MV-4-11 (cell line): ENCODE data around the gene MRPL28.
"Not testable (repeated sequence)": the region's sequence is repeated elsewhere in the genome, so short reads cannot be mapped to it uniquely, and the experiment has no call there.

ENCODE experiments used
- DNase-seq: peaks from one replicate; lab custom pipeline; 2025; lab: John Stamatoyannopoulos, UW

Gene MRPL28

DNA sequence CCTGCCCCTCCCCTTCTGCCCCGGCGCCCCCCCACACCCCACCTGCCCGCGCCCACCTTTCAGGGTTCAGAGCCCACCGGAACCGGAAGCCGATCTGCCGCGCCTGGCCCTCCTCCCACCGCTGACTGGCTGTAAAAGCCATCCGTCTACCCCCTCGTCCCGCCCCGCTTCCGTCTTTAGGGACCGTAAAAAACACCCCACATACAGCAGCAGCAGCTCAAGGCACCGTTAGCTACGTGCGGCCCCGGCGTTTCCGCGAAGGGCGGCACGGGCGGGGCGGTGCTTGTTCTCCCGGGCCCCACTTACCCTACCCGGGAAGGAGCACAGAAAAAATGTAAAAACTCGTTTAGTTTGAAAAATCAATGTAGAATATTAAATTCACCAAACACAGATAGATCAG lies at the start of gene MRPL28:
TSS of gene MRPL28 (minus strand) at position 96 of the 400 bp plus-strand sequence. CDS start 320 bp downstream, outside the sequence.
- peak; percentile 90 for DNase-seq

DNA sequence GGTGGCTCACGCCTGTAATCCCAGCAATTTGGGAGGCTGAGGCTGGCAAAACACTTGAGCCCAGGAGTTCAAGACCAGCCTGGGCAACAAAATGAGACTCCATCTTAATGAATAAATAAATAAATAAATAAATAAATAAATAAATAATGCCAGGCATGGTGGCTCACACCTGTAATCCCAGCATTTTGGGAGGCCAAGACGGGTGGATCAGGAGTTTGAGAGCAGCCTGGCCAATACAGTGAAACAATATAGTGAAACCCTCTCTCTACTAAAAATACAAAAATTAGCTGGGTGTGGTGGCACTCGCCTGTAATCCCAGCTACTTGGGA lies 44.8 kb upstream of the MRPL28 start:
- DNase-seq: not testable (repeated sequence)

DNA sequence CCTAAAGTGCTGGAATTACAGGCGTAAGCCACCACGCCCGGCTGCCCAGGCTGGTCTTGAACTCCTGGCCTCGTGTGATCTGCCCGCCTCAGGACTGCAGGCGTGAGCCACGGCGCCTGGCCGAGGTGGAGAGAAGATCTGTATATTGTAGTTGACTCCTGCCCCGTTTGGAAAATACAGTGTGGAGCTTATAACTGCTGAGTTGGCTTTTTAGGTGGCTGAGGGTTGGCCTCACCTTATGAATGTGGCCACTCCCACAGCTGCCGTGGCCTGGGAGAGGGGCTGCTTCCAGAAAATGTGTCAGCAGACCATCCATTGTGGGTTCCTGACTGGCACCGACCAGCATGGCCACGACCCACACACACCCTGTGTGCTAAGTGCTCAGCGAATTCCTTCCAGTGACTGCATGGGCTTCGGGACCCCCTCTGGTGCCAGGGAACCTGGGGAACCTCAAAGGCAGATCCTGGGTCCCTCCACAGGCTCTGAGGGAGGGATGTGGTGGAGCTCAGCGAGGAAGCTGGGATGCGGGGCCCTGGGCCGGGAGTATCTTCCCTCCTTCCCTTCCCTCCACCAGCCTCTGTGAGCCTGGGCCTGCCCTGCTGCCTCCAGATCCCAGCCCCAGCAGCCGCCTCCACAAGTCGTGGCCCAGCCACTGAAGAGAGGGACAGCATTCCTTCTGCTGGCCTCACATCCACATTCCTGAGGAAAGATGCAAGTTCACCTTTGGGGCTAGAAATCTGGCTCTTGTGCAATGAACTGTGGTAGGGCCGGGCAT lies 44.2 kb upstream of the MRPL28 start:
- no peak for DNase-seq

DNA sequence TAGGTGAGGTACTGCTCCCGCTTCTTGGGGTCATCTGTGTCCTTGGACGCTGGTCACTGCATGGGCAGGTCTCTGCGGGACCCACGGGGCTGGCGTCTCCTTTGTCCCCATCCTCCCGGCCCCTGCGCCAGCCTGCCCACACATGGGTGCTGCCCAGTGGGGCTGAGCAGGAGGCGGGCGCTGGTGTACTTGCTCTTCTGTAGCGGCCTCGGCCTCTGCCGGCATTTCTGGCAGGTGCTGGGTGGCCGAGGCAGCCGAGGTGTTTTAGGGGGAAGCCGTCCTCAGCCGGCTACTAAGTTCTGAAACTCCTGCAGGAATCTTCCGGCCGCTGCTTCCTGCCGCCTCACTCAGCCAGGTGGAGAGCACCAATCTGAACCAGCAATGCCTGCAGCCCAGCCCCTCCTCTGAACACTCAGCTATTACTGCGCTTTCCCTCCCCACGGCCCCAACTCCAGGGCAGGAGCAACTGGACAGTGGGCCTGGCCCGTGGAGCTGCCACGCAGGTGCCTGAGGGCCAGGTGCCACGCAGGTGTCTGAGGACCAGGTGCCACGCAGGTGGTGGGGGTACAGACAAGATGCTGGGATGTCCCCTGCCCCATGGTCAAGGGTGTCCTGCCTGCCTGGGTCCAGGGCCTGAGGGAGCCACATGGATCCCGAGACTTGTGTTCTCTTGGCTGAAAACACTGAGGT lies 41.4 kb upstream of the MRPL28 start:
- DNase-seq: no peak

DNA sequence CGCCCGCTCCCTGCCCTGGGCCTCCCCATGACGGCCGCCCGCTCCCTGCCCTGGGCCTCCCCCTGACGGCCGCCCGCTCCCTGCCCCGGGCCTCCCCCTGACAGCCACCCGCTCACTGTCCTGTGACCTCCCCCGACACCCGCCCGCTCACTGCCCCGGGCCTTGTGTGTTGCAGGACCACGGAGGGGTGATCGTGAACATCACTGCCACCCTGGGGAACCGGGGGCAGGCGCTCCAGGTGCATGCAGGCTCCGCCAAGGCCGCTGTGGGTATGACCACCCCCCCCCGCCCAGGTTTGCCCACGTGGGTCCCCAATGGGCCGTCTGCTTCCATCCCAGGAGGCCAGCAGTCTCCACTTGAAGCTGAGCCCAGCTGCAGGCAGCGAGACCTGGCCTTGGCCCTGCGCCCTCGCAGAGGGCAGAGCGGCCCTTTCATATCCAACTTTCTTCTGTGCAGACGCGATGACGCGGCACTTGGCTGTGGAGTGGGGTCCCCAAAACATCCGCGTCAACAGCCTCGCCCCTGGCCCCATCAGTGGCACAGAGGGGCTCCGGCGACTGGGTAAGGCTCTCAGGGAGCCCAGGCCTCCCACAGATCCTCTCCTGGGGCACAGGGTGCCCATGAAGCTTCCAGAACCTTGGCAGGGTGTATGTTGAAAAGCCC lies 40.3 kb upstream of the MRPL28 start:
- DNase-seq: no peak

DNA sequence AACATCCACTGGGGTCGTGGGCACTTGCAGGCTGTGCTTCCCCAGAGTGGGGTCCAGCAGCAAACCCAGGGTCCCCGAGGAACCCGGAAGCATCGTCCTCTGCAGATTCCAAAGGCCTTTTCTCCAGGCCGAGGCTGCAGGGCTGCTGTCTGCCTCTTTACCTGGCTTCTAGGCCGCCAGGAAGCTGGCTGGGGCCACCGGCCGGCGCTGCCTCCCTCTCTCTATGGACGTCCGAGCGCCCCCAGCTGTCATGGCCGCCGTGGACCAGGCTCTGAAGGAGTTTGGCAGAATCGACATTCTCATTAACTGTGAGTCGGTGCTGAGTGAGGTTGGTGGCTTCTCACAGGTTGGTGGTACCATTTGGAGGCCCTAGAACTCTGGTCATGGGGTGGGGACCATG lies 36.9 kb upstream of the MRPL28 start:
- DNase-seq: no peak

DNA sequence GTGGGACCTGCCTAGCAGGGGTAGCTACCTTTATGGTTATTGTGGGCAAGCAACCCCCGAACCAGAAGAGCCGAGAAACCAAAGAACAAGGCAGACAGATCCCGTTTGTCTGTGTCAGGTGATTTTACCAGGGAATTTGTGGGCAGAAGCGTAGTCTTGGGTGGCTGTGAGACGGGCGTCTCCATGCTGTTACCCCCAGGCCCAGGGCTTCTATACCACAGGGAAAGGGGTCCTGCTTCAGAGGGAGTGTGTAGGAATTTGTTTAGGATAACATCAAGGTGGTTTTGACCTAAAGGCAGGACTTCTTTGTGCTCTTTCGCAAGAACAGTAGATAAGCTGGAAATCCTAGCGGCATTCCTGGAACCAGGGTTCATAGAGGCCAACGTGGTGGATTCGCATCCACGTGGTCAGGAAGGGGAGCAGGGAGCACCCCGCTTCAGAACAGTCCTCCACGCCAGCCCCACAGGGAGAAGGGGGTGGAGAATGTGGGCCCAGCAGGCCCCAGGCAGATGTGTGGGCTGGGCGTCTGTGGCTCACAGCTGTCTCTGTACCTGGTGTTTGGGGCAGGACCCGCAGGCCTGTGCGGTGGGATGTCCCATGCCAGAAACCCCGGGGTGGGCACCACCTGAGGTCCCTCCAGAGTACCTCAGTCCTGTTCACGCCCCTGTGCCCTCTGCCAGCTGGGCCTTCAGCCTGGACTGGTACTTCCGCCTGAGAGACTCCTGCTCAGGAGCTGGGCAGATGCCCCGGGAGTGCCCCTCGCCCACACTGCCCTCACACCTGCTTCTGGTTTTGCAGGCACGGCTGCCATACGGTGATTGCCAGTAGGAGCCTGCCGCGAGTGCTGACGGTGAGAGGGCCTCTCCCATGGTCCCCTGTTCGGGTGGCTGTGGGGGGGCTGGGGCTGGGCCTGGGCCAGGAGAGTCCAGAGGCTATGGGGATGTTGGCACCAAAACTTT lies 35.5 kb upstream of the MRPL28 start:
- no peak for DNase-seq

DNA sequence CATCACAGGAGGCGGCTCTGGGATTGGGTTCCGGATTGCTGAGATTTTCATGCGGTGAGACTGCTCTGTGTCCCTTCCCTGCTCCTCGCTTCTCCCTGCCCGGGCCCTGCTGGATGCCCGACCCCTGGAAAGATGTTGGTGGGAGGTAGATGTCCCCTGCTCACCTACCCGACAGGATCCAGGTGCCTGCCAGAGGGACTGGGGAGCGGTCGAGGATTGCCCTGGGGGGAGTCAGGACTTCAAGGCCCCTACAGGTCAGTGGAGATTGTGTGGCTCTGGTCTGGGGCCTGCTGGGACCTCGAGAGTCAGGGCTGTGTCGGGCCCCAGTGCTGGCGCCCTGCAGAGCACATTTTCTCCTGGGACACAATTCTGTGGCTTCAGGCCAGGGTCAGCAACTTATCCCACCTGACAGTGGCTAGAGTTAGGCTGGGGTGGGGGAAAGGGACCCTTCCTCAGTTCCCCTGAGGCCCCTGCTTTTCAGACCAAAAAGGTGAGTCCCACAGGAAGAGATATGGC lies 34.7 kb upstream of the MRPL28 start:
- DNase-seq: no peak

DNA sequence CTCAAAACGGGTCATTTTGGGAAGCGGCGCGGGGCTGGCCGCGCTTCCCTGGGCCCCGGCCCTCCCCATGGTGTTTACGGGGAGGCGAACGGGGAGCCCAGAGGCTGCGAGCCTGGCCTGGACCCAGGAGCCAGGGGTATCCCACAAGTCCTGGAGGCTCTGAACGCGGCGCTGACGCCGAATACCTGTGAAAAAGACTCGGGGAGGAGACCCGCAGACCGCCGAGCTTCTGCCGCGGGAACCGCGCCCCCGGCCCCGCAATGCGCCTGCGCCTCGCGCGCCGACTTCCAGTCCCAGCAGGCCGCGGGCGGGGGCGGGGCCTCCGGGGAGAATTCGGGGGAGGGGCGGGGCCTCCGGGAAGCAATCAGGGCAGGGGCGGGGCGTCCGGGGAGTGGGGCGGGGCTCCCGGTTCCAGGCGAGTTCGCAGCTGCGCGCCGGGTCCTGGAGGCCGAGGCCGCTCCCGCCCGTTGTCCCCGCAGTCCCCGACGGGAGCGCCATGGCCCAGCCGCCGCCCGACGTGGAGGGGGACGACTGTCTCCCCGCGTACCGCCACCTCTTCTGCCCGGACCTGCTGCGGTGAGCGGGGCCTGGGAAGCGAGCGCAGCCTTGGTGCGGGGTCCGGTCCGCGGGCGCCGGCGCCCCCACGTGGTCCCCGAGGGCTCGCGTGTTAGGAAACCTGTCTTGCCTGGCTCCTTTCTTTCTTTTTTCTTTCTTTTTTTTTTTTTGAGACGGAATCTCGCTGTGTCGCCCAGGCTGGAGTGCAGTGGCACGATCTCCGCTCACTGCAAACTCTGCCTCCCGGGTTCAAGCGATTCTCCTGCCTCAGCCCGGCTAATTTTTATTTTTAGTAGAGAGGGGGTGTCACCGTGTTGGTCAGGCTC lies 31.4 kb upstream of the MRPL28 start, which contains the start of gene DECR2:
TSS of gene DECR2 (plus strand) at position 418 of the 881 bp plus-strand sequence. CDS start at position 497, 79 bp downstream.
- DNase-seq: peak; percentile 79

DNA sequence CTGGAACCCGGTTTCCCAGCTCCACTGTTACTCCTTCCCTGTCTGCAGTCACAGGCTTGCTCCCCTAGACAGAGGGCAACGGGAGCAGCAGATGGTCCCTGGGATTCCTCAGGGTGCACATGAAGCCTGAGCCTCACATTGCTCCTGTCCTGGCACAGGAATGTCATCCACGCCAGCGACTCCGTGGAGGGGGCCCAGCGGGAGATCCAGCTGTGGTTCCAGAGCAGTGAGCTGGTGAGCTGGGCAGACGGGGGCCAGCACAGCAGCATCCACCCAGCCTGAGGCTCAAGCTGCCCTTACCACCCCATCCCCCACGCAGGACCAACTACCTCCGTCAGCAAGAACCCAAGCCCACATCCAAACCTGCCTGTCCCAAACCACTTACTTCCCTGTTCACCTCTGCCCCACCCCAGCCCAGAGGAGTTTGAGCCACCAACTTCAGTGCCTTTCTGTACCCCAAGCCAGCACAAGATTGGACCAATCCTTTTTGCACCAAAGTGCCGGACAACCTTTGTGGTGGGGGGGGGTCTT lies 29.8 kb upstream of the MRPL28 start:
- peak; percentile 39 for DNase-seq

DNA sequence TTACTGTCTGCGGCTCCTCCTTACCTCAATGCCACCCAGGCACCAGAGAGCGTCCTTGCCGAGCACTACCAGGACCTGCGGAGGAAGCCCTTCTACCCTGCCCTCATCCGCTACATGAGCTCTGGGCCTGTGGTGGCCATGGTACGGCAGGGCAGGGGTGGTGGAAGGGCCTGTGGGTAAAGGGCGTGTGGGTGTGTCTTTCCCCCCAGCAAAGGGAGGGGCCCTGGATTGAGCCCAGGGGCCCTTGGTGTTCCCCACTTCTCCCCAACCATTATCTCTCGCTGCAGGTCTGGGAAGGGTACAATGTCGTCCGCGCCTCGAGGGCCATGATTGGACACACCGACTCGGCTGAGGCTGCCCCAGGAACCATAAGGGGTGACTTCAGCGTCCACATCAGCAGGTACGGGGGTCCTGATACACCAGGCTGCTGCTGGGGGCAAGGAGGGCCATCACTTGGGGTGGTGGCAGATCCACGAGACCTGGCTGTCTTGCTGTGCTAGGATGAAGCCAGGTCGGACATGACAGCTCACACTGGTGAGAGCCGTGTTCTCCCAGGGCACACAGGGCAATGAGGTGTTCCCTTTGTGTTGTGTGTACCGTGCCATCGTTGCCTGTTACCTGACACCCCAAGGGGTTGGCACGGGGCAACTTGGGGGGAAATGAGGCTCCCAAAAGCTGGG lies 29.1 kb upstream of the MRPL28 start:
- no peak for DNase-seq

DNA sequence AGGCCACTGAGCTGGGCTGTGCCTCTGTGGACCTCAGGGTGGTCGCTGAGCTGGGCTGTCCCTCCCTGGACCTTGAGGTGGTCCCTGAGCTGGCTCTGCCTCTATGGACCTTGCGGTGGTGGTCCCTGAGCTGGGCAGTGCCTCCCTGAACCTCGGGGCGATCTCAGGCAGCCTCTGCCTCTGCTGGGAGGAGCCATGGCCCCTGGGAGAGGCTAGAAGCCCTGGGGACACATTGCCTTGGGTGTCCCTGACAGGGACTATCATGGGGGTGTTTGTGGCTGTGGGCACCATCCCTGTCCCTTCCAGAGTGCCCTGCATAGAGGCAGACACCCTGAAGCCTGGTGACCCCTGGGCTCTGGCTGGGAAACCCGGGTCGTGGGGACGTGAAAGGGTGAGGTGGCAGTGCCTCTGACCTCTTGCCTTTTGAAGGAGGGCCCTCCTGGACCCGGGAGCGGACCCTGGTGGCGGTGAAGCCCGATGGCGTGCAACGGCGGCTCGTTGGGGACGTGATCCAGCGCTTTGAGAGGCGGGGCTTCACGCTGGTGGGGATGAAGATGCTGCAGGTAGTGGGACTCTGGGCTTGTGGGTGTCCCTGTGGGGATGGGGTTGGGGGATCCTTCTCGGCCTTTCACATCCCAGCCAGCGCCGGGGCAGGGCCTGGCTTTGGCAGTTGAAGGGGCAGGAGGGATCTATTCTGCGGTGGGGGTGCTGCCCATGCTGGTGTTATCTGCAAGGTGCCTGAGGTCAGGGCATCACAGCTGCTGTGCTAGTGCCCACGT lies 28.4 kb upstream of the MRPL28 start:
- DNase-seq: no peak

DNA sequence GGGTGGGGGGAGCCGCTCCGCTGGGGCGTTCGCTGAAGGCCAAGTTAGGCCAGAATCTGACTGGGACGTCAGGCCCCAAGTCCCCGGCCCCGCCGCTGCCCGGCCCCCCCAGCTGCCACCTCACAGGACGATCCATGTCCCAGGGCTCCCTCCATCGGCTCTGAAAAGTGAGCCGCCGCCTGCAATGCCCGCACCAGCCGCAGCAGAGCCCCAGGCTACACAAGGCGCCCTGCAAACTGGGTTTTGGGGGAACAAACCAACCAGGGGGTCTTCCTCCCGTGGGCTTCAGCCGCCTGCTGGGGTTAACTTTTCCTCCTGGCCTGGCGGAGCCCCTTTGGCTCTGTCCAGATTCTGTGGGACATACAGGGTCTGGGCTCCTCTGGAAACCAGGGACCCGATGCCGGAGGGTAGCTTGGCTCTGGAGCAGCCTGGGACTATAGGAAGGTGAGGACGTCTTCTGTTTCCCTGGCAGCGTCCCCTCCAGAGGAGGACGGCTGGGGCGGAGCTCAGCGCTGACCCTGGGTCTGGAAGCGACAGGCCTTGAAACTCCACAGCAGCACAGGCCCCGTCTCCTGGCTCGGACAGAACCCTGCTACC lies 27.5 kb upstream of the MRPL28 start:
- peak; percentile 61 for DNase-seq

DNA sequence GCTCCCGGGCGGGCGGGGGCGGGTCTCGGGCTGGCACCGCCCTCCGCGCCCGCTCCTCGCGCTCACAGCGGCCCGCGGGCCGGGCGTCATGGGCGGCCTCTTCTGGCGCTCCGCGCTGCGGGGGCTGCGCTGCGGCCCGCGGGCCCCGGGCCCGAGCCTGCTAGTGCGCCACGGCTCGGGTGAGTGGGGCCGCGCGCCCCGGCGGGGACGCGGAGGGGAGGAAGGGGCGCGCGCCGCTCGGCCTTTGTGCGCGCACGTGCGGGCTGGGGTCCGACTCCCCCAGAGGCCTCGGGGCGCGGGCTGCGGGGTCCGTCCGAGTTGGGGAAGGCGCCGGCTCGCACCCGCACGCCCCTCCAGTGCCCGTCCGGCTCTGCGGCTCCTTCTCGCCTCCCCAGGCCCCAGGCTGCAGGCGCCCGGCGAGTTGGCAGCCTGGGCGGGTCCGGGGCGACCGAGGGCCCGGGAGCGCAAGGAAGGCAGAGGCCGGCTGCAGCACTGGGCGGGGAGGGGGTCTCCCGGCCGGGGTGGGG lies 26.9 kb upstream of the MRPL28 start, which contains the start of gene NME4:
TSS of gene NME4 (plus strand) at position 65 of the 527 bp plus-strand sequence. CDS start at position 89, 24 bp downstream.
- no peak for DNase-seq

DNA sequence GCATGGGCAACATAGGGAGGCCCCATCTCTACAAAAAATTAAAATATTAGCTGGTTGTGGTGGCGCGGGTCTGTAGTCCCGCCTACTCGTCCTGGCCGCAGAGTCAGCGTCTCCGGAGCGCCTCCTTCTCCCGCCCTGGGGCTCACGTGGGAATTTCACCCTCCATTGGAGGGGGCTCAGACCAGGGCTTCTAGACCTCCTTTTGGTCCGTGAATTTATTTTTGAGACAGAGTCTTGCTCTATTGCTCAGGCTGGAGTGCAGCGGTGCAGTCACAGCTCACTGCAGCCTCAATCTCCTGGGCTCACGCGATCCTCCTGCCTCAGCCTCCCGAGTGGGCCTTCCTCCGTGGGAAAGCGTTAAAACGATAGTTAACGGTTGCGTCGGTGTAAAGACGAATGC lies 26.3 kb upstream of the MRPL28 start:
- DNase-seq: peak; percentile 63

DNA sequence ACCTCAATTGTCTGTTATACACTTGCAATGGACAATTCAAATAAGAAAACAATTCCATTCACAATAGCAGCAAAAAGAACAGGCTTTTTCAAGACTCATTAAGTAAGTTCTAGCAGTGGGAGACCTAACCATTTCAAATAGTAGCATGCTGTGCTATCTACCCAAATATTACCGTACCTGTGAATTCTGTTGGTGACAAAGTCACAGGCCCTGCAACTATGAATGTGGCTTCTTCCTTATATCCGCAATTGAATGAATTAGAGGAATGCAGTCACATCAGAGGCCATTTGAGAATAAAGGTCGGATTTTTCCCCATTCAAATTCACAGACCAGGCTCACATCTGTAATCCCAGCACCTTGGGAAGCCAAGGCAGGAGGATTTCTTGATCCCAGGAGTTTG lies 25.9 kb upstream of the MRPL28 start:
- no peak for DNase-seq

DNA sequence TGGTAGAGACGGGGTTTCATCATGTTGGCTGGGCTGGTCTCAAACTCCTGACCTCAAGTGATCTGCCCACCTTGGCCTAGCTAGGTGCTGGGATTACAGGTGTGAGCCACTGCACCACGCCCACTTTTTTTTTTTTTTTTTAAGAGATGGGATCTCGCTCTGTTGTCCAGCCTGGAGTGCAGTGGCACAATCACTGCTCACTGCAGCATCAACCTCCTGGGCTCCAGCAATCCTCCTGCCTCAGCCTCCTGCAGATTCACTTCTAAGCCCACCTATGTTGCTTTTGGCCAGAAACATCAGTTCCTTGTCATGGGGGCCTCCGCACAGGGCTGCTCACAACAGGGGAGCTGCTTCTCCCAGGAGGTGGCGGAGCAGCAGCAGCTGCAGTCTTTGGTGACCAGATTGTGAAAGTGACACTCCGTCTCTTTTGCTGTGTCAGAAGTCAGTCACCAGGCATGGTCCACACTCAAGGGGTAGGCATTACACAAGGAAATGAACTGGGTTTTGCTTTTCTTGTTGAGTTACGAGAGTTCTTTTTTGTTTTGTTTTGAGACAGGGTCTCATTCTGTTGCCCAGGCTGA lies 22.2 kb upstream of the MRPL28 start:
- peak; percentile 56 for DNase-seq

DNA sequence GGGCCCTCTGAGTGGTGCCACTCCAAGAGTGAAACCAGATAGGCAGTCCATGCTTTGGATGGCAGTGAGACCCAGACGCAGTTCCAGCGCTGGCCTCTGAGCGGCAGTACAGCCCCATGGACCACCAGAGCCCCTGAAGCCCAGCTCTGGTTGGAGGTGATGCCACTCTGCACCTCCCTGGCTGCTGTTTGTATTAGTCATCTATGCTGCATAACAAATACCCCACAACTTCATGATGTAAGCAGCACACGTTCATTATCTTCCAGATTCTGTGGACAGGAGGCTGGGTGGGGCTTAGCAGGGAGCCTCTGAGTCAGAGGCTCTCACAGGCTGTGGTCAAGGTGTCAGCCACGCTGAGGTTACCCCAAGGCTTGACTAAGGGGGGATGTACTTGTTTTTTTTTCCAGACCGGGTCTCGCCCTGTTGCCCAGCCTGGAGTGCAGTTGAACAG lies 21.6 kb upstream of the MRPL28 start:
- DNase-seq: peak; percentile 61
